ENCODE data around the gene ZDHHC22. TPM values are rescaled to one million over a fixed set of nuclear protein-coding genes. Genes with fewer than 3 reads are reported as not detected.

The ZDHHC22 gene
- total and polyA plus RNA-seq, 2 of the 13 experiments (the other 11 are each of a cell fraction or from before 2014, with no cell fraction given): not detected

DNA sequence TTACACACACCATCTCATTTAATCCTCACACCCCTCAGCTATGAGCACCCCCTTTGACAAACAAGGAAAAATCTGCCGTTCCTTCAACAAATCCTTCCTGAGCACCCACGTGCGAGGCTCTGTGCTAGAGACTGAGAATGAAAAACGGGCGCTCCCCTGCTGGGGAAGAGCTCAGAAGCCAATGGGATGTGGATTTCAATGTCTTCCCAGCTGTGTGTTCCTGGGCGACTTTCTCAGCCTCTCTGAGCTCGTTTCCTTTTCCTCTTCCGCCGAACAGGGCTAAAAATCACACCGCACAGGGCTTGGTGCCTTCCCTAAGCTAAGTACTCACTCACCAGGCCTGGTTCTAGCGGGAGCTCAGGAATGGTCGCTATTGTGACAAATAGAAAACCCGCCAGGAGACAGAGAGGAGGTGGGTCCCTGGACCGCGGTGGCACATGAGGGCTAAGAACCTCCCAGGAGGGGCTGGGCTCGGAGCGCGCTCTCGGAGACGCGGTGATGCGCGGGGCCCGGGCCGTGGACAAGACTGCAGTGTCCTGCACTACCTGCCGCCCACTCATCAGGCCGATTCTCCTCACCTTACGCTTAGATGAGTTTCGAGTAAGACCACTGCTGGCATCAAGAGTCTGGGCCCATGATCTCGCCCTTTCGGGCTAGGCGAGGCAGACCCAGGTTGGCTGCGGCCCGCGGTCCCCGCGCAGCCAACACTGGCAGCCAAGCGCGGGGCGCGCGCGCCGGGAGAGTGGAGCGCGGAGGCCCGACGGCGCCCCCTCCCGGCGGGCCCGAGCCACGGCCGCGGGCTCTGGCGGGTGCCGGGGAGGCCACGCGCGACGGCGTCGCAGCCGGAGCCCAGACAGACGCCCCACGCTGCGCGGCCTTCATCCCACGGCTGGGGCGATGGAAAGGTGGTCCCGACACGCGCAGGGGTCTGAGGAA is 17.0 kb downstream of the ZDHHC22 start (continued):
- TF ChIP-seq THAP9 (CRISPR knock-in tag; IDR thresholded peaks at IDR 0.05; ENCODE audit: borderline replicate concordance) (no peak), PAF1 (CRISPR knock-in tag; IDR thresholded peaks at IDR 0.05) (no peak), SAP130 (CRISPR knock-in tag; IDR thresholded peaks at IDR 0.05; ENCODE audit: low read depth) (no peak), ZNF12 (CRISPR knock-in tag; IDR thresholded peaks at IDR 0.05) (no peak), SMARCC2 (IDR thresholded peaks at IDR 0.05) (no peak), KAT8 (CRISPR knock-in tag; IDR thresholded peaks at IDR 0.05) (no peak), ZNF253 (CRISPR knock-in tag; IDR thresholded peaks at IDR 0.05; ENCODE audit: borderline replicate concordance) (no peak)
- TF ChIP-seq, protein P1, sequence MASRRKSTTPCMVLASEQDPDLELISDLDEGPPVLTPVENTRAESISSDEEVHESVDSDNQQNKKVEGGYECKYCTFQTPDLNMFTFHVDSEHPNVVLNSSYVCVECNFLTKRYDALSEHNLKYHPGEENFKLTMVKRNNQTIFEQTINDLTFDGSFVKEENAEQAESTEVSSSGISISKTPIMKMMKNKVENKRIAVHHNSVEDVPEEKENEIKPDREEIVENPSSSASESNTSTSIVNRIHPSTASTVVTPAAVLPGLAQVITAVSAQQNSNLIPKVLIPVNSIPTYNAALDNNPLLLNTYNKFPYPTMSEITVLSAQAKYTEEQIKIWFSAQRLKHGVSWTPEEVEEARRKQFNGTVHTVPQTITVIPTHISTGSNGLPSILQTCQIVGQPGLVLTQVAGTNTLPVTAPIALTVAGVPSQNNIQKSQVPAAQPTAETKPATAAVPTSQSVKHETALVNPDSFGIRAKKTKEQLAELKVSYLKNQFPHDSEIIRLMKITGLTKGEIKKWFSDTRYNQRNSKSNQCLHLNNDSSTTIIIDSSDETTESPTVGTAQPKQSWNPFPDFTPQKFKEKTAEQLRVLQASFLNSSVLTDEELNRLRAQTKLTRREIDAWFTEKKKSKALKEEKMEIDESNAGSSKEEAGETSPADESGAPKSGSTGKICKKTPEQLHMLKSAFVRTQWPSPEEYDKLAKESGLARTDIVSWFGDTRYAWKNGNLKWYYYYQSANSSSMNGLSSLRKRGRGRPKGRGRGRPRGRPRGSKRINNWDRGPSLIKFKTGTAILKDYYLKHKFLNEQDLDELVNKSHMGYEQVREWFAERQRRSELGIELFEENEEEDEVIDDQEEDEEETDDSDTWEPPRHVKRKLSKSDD (CRISPR knock-in tag; IDR thresholded peaks at IDR 0.05; ENCODE audit: low read depth): no peak
- TF ChIP-seq, protein P2, sequence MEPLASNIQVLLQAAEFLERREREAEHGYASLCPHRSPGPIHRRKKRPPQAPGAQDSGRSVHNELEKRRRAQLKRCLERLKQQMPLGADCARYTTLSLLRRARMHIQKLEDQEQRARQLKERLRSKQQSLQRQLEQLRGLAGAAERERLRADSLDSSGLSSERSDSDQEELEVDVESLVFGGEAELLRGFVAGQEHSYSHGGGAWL (CRISPR knock-in tag; IDR thresholded peaks at IDR 0.05): no peak

Data from HepG2 (cell line).